Testis (tissue), 3 donors: ENCODE data around the gene CALML3. TPM values are rescaled to one million over a fixed set of nuclear protein-coding genes. Genes with fewer than 3 reads are reported as not detected.

Experiments used
- DNase-seq: peaks from one replicate; pipeline ENCODE4 v3.0.0-alpha.2; 2019
- H3K27ac ChIP-seq, 2 donors: fragments of 200-600 bp; sonication (generic); one replicate each; pipeline ENCODE4 v1.5.1; 2019
- H3K27me3 ChIP-seq: fragments of 200-600 bp; sonication (generic); one replicate; pipeline ENCODE4 v1.5.1; 2019
- H3K36me3 ChIP-seq: fragments of 200-600 bp; sonication (generic); one replicate; pipeline ENCODE4 v1.5.1; 2017; ENCODE audit warnings: low read depth; ENCODE audit errors: missing control alignments
- H3K4me1 ChIP-seq: fragments of 200-600 bp; sonication (generic); one replicate; pipeline ENCODE4 v1.5.1; 2019
- H3K4me3 ChIP-seq, 2 donors: fragments of 200-600 bp; sonication (generic); one replicate each; pipeline ENCODE4 v1.5.1; 2017 to 2019
- H3K9me3 ChIP-seq: fragments of 200-600 bp; sonication (generic); one replicate; pipeline ENCODE4 v1.5.1; 2017
- CTCF ChIP-seq, 3 experiments: fragments of 450-650 bp in 2 of 3; fragments of 200-600 bp in 1 of 3; sonication (generic) in 1 of 3; IDR thresholded peaks; one replicate each; pipeline ENCODE4 v1.5.1; 2016 to 2019; ENCODE audit warnings: antibody characterized with exemption in 3 of 3, mild to moderate bottlenecking in 2 of 3, moderate library complexity in 1 of 3
- POLR2A ChIP-seq: fragments of 450-650 bp; IDR thresholded peaks from one replicate; pipeline ENCODE4 v1.6.1; 2017; ENCODE audit warnings: antibody characterized with exemption, mild to moderate bottlenecking, moderate library complexity
- WGBS, 2 donors: methylation state at CpG; one replicate each; pipeline ENCODE4 v1.1.5; 2018; 5-methylcytosine and 5-hydroxymethylcytosine counted together
- intact Hi-C: fragments of 100-400 bp; cut with DNase I; formaldehyde crosslinking; loops from one replicate; pipeline ENCODE4 v1.15.1; 2023; ENCODE audit warnings: low total_unique reads
- polyA plus RNA-seq: library from polyadenylated mRNA; stranded (reverse); fragments of 350-450 nt; fragmentation: Illumina TruSeq; extraction: RNeasy Lipid Tissue Mini Kit (QIAGEN cat#74804); gene quantifications from one replicate; pipeline ENCODE4 v1.2.3, GENCODE V29; 2014; ENCODE audit warnings: low read depth, low replicate concordance; ENCODE audit not compliant: insufficient read depth
- total RNA-seq, 2 donors: library from RNA; depleted of rRNA; stranded (reverse); fragments of >200 nt; gene quantifications; one replicate each; pipeline ENCODE4 v1.2.3, GENCODE V29; 2016

CALML3 gene
- total and polyA plus RNA-seq, 3 donors from 2014 or later: 0.19 to 1.5 (median 0.63) TPM

GRCh38 chr10:5478694-5479305 is 46.0 kb upstream of the CALML3 start:
- 78 to 82% methylated on average over 14 to 18 of the region's 18 CpGs for WGBS, 2 donors
- intact Hi-C loops: no loop called here
- DNase-seq: no peak

GRCh38 chr10:5479481-5480161 is 45.1 kb upstream of the CALML3 start:
- no peaks in the 10 kb centered on the region for H3K9me3 ChIP-seq
- no peaks in the 10 kb centered on the region for H3K27me3 ChIP-seq
- no peak overlapping the region for H3K4me3 ChIP-seq
- intact Hi-C loops: no loop called here
- no peaks in the 10 kb centered on the region for H3K36me3 ChIP-seq
- TF ChIP-seq CTCF (IDR thresholded peaks at IDR 0.05) (no peak), POLR2A (no peak)
- no peak overlapping the region for H3K27ac ChIP-seq
- no peak for DNase-seq
- 78 to 86% methylated on average over 8 to 14 of the region's 14 CpGs for WGBS, 2 donors
- H3K4me1 ChIP-seq: no peaks in the 10 kb centered on the region

More at GRCh38 chr10:5478694-5479305, 46.0 kb upstream of the CALML3 start:
- H3K27me3 ChIP-seq: no peaks in the 10 kb centered on the region
- H3K4me1 ChIP-seq: no peaks in the 10 kb centered on the region
- no peaks in the 10 kb centered on the region for H3K9me3 ChIP-seq
- no peak overlapping the region for H3K4me3 ChIP-seq
- no peak for TF ChIP-seq CTCF (IDR thresholded peaks at IDR 0.05)
- TF ChIP-seq POLR2A: no peak
- no peak overlapping the region for H3K27ac ChIP-seq
- no peaks in the 10 kb centered on the region for H3K36me3 ChIP-seq

- H3K27me3 ChIP-seq: no peaks in the 10 kb centered on the region
- H3K4me1 ChIP-seq: no peaks in the 10 kb centered on the region
- H3K9me3 ChIP-seq: no peaks in the 10 kb centered on the region
- H3K4me3 ChIP-seq: no peak overlapping the region
- TF ChIP-seq CTCF (IDR thresholded peaks at IDR 0.05) (no peak), POLR2A (no peak)
- no peaks in the 10 kb centered on the region for H3K36me3 ChIP-seq
- no peak overlapping the region for H3K27ac ChIP-seq
- intact Hi-C loops: no loop called here
- WGBS, 2 donors: 90 to 92% methylated on average over 18 to 21 of the region's 21 CpGs
- DNase-seq: no peak
Measured at GRCh38 chr10:5480162-5480941, 44.4 kb upstream of the CALML3 start.

GRCh38 chr10:5481121-5481520 is 43.6 kb upstream of the CALML3 start:
- no peak overlapping the region for H3K27ac ChIP-seq
- TF ChIP-seq POLR2A: no peak
- no peak for TF ChIP-seq CTCF (IDR thresholded peaks at IDR 0.05)
- intact Hi-C loops: no loop called here

More at GRCh38 chr10:5481121-5481520, 43.6 kb upstream of the CALML3 start:
- no peaks in the 10 kb centered on the region for H3K36me3 ChIP-seq
- no peak for DNase-seq
- no peak overlapping the region for H3K4me3 ChIP-seq
- WGBS, 2 donors: 94 to 95% methylated on average over 12 of the region's 12 CpGs
- no peaks in the 10 kb centered on the region for H3K9me3 ChIP-seq
- H3K4me1 ChIP-seq: no peaks in the 10 kb centered on the region
- no peaks in the 10 kb centered on the region for H3K27me3 ChIP-seq
